ENCODE results near the gene ACRBP. TPM values are rescaled to one million over a fixed set of nuclear protein-coding genes. Genes with fewer than 3 reads are reported as not detected.

The ACRBP gene
- total RNA-seq, 4 donors from 2014 or later, result 2.2 to 2.9 (median 2.7) TPM; not detected in 1

DNA sequence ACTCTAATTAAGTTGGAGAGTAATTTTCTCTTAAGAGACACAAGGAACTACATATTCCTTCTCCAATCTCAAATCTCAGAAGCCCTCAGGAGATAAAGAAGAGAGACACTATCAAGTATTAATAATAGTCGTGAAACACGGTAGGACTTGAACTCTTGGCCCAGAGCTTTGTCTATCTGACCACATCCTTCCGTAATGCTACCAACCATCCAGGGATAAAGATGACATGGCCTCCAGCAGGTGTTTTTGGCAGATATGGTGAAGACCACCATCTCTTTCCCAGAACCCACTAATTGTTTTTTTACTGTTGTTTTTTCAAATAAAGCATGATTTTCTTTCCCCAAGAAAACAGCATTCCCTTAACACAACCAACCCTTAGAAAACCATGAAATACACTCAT lies 38.6 kb upstream of the ACRBP start:
- in situ Hi-C loops (cut with MboI; ENCODE audit: low pct_ligation_motif_present in 1 of 4, low pct_unique_long_range_greater_than_20kb in 1 of 4, low sequenced_read_pairs in 3 of 4), result no loop called here
- no peak overlapping the region for H3K4me3 ChIP-seq
- DNase-seq, result no peak
- H3K9me3 ChIP-seq, result no peaks in the 10 kb centered on the region
- no peak overlapping the region for H3K27ac ChIP-seq
- peaks cover 21 to 49% (median 28%) of the 10 kb centered on the region in 4 donors for H3K4me1 ChIP-seq
- no peaks in the 10 kb centered on the region for H3K27me3 ChIP-seq
- intact Hi-C loops (cut with DNase I; ENCODE audit: low total_unique reads), result no loop called here
- H3K36me3 ChIP-seq, result no peaks in the 10 kb centered on the region
- TF ChIP-seq, protein P1, sequence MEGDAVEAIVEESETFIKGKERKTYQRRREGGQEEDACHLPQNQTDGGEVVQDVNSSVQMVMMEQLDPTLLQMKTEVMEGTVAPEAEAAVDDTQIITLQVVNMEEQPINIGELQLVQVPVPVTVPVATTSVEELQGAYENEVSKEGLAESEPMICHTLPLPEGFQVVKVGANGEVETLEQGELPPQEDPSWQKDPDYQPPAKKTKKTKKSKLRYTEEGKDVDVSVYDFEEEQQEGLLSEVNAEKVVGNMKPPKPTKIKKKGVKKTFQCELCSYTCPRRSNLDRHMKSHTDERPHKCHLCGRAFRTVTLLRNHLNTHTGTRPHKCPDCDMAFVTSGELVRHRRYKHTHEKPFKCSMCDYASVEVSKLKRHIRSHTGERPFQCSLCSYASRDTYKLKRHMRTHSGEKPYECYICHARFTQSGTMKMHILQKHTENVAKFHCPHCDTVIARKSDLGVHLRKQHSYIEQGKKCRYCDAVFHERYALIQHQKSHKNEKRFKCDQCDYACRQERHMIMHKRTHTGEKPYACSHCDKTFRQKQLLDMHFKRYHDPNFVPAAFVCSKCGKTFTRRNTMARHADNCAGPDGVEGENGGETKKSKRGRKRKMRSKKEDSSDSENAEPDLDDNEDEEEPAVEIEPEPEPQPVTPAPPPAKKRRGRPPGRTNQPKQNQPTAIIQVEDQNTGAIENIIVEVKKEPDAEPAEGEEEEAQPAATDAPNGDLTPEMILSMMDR (IDR thresholded peaks at IDR 0.05), result no peak
- no peak for TF ChIP-seq EP300 (IDR thresholded peaks at IDR 0.05; ENCODE audit: low read depth)
- TF ChIP-seq POLR2AphosphoS5 (IDR thresholded peaks at IDR 0.05), result no peak
- 66 to 78% methylated on average over 2 to 3 of the region's 3 CpGs for WGBS, 2 donors (ENCODE audit: low coverage in 1 of 2)

DNA sequence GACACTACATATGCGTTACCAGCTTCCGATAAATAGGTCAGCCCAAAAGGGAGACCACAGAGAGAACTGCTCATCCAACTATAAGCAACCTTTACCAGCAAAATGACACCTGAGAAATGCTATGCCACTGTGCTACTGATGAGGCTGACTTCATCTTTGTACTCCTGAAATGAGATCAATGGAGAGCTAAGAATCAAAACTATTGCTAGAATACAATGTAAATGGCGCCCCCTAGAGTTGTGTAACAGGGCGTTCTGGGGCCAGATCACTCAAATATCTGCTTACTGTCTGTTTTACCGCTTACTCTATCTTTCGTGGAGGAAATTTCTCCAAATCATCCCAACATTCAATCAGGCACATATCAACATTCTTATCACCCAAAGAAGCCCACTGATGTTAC lies 37.4 kb upstream of the ACRBP start:
- Histone ChIP-seq H3K27ac (peak overlapping the region in 1 of 4 donors; percentile 5), H3K4me1 (peaks cover 17 to 38% (median 18%) of the 10 kb centered on the region in 4 donors), H3K4me3 (no peak overlapping the region), H3K27me3 (no peaks in the 10 kb centered on the region), H3K36me3 (peaks cover 0 to 8% (median 3%) of the 10 kb centered on the region in 4 donors), H3K9me3 (no peaks in the 10 kb centered on the region)
- intact Hi-C loops (cut with DNase I; ENCODE audit: low total_unique reads), result no loop called here
- WGBS, 2 donors (ENCODE audit: low coverage in 1 of 2), result 52 to 76% methylated on average over 2 to 6 of the region's 6 CpGs
- in situ Hi-C loops (cut with MboI; ENCODE audit: low pct_ligation_motif_present in 1 of 4, low pct_unique_long_range_greater_than_20kb in 1 of 4, low sequenced_read_pairs in 3 of 4), result no loop called here
- DNase-seq, result no peak
- TF ChIP-seq, protein P1 (IDR thresholded peaks at IDR 0.05), result peak in 4 of 5 experiments; percentile 38 to 52 (median 46)
- no peak for TF ChIP-seq EP300 (IDR thresholded peaks at IDR 0.05; ENCODE audit: low read depth)

DNA sequence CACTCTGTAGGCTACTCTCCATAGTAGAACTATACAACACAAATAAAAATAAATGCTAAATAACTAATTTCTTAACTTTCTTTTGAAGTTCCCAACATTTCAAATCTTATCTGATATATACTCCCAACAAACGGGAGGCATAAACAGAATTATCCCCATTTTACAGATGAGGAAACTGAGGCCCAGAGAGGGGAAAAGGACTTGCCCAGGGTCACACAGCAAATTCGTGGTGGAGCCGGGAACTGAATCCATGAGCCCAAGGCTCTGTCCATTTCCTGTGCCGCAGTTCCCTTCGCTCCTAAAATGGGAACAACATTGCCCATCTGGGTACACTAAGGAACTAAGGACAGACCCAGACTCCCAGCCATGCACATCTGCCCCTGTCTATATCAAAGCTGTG lies 29.7 kb upstream of the ACRBP start:
- Histone ChIP-seq H3K4me3 (no peak overlapping the region), H3K27ac (no peak overlapping the region), H3K27me3 (no peaks in the 10 kb centered on the region), H3K36me3 (peaks cover 0 to 72% (median 30%) of the 10 kb centered on the region in 4 donors), H3K9me3 (no peaks in the 10 kb centered on the region), H3K4me1 (no peaks in the 10 kb centered on the region)
- WGBS, 2 donors (ENCODE audit: low coverage in 1 of 2), result 88 to 97% methylated on average over 4 to 5 of the region's 5 CpGs
- no peak for TF ChIP-seq POLR2AphosphoS5 (IDR thresholded peaks at IDR 0.05)
- TF ChIP-seq, protein P1 (IDR thresholded peaks at IDR 0.05), result no peak
- TF ChIP-seq EP300 (IDR thresholded peaks at IDR 0.05; ENCODE audit: low read depth), result no peak
- no peak for TF ChIP-seq POLR2A (IDR thresholded peaks at IDR 0.05)
- intact Hi-C loops (cut with DNase I; ENCODE audit: low total_unique reads) (no loop called here), in situ Hi-C loops (cut with MboI; ENCODE audit: low pct_ligation_motif_present in 1 of 4, low pct_unique_long_range_greater_than_20kb in 1 of 4, low sequenced_read_pairs in 3 of 4) (no loop called here)
- DNase-seq, result no peak

DNA sequence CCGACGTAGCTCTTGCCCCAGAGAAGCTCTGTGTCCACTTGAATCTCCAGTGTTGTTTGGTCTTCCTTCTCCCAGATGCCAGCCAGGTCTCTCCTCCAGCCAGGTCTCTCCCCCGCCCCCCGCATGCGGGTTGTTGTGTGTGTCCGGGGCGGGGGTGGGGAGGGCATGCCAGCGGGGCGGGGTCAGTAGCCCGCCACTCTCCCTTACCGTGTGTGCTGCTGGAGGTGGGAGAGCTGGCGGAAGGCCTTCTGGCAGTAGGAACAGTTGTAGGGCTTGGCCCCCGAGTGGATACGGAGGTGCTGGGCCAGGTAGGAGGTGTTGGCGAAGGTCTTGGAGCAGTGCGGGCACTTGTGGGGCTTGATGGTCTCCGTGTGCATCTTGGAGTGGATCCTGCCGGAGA lies 24.9 kb upstream of the ACRBP start:
- no peak overlapping the region for H3K27ac ChIP-seq
- in situ Hi-C loops (cut with MboI; ENCODE audit: low pct_ligation_motif_present in 1 of 4, low pct_unique_long_range_greater_than_20kb in 1 of 4, low sequenced_read_pairs in 3 of 4) (no loop called here), intact Hi-C loops (cut with DNase I; ENCODE audit: low total_unique reads) (no loop called here)
- H3K9me3 ChIP-seq, result no peaks in the 10 kb centered on the region
- no peak for DNase-seq
- WGBS, 2 donors (ENCODE audit: low coverage in 1 of 2), result 87 to 97% methylated on average over 5 to 18 of the region's 18 CpGs
- H3K4me1 ChIP-seq, result no peaks in the 10 kb centered on the region
- no peak overlapping the region for H3K4me3 ChIP-seq
- peaks cover 0 to 82% (median 38%) of the 10 kb centered on the region in 4 donors for H3K36me3 ChIP-seq
- TF ChIP-seq POLR2AphosphoS5 (IDR thresholded peaks at IDR 0.05), result no peak
- TF ChIP-seq, protein P1 (IDR thresholded peaks at IDR 0.05), result no peak
- TF ChIP-seq POLR2A (IDR thresholded peaks at IDR 0.05), result no peak
- no peak for TF ChIP-seq EP300 (IDR thresholded peaks at IDR 0.05; ENCODE audit: low read depth)
- H3K27me3 ChIP-seq, result no peaks in the 10 kb centered on the region

Data from transverse colon (tissue), 4 donors.